HT-29 (cell line): ENCODE results near the gene SH2B2. TPM values are rescaled to one million over a fixed set of nuclear protein-coding genes. Genes with fewer than 3 reads are reported as not detected.

ENCODE experiments used
- DNase-seq: peaks from one replicate; pipeline ENCODE4 v3.0.0-alpha.2; 2015; ENCODE audit warnings: low spot score
- total RNA-seq: library from RNA; depleted of rRNA; stranded (reverse); fragments of >200 nt; shearing (Covaris generic); gene quantifications from 2 replicates; pipeline ENCODE4 v1.2.3, GENCODE V29; 2014

Gene SH2B2
- total RNA-seq, 1 experiment from 2014 or later, result 2.0 TPM

- no peak for DNase-seq
These were observed 20.1 kb upstream of the SH2B2 start for GRCh38 chr7:102266541-102266940.

GRCh38 chr7:102268635-102269034, 18.0 kb upstream of the SH2B2 start:
- no peak for DNase-seq

- DNase-seq, result no peak
These were observed 16.3 kb upstream of the SH2B2 start for GRCh38 chr7:102270178-102270887.

DNA sequence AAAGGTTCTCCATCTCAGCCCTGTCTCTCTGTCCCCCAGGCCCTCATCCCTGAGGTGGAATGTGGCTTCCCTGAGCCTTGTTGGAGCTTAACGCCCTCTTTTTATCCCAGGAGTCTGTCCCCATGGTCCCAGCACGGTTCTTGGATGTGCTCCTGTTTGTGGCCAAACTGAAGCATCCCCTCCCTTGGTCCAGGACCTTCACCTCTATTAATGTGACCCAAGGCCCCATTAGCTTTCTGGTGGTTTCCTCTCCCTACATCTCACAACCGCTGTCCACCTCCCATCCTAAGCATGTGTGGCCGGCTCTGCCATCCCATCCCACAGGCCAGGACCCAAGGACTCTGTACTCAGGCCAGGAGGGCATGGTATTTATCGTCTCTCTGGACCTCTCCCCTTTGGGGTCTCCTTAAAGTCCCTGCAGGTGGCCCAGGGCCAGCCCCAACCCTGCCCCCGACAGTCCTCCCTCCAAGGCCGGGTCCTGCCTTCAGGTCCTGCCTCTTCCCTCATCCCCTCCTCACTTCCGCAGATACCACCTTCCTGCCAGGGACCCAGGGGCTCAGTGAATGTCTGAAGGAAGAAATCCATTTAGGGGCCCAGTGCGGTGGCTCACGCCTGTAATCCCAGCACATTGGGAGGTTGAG, 15.4 kb upstream of the SH2B2 start:
- no peak for DNase-seq

DNA sequence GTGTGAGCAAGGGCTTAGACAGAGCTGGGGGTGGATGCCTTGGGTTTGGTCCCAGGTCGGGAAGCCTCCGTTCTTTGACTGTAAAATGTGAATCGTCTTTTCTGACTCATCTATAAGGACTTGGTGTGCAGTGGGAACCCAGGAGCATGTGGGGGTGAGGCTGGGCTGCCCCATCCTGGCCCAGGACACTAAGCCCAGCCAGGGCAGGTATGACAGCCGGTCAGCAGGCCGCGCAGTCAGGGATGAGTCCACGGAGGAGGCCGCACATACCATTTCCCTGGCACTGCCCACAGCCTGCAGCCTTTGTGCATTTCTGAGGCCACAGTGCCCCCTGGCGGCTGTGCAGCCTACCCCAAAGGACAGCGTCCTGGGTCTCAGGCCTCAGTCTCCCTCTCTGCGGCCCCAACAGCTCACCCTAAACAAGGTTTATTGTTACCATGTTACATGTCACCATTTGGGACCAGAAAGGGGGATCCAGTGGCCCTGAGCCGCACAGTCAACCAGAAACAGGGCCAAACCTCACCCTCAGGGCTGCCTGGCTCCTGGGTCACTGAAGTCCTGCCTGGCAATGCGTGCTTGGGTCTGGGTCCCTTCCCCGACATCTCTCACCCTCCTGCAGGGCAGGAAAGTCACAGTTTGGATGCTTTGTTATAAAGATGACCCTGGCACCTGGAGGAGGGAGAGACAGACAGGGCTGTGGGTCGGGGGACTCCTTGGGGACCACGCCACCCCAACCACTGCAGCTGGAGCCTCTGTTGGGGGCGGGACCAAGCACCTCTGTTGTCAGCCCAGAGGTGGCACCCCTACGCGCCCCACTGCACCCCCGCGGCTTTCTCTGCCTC, 14.4 kb upstream of the SH2B2 start:
- DNase-seq, result peak; percentile 91

DNA sequence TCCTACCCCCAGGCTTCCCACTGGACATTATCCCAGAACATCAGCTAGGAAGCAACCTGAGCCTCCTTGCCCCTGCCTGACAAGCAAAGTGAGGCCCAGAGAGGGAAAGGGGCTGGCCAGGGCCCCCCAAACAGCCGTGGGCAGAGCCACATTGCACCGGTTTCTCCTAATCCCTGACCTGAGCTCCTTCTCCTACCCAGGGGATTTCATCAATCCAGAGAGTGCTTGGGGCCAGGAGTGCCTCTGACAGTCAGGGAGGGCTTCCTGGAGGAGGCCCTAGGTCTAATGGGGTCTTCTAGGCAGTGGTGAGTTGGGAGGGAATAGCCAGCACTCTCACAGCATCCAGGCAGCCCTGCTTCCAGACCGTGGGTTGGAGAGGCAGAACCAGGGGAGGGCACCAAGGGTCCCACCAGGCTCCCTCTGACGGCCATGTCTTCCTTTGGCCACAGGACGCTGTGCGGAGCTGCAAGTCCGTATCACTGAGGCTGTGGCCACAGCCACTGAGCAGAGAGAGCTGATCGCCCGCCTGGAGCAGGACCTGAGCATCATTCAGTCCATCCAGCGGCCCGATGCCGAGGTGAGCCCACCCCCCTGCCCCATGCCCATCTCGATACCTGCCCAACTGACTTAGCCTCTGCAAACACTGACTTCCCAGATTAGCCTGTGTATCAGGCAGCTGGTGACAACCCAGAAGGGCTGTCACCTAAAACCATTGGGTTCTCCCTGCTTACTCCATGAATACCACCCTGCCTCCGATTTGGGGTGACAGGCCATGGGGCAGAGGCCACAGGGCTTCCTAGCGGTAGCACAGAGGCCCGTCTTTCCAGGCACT, 13.5 kb upstream of the SH2B2 start:
- no peak for DNase-seq

DNA sequence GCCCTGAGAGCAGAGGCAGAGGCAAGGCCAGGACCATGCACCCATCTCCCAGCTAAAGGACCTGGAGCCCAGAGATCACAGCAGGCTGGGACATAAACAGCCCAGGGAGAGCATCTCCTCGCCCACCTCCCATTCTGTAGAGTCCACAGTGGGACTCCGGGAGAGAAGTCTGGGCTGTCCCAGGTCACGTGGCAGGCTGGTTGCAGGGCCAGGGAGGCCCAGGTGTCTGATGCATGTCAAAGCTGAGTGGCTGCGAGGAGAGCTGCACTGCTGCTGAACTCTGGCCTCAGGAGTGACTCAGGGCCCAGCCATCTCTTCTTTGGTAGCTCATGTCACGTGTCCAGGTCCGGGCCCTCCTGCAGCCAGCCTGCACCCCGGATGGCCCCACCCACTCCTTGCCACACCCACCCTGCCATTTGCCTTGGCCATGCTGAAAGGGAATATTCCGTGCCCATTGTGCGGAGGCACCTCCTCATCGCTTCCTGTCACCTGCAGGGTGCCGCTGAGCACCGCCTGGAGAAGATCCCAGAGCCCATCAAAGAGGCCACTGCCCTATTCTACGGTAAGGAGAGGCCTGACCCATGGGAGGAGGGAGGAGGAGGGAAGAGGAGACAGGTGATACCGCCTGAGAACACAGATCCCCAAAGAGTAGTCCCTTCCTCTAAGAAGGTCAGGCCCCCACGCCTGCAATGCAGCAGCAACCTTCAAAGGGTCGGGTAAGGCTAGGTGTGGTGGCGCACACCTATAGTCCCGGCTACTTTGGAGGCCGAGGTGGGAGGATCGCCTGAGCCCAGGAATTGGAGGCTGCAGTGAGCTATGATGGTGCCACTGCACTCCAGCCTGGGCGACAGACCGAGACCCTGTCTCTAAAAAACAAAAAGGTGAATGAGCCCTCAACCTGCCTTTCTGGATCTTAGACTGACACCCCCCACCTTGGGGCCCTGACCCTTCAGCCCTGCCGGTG, 12.6 kb upstream of the SH2B2 start:
- DNase-seq, result peak; percentile 87

GRCh38 chr7:102275123-102275703, 11.5 kb upstream of the SH2B2 start:
- no peak for DNase-seq

- DNase-seq, result no peak
These were observed 8.8 kb upstream of the SH2B2 start for GRCh38 chr7:102277901-102278300.

DNA sequence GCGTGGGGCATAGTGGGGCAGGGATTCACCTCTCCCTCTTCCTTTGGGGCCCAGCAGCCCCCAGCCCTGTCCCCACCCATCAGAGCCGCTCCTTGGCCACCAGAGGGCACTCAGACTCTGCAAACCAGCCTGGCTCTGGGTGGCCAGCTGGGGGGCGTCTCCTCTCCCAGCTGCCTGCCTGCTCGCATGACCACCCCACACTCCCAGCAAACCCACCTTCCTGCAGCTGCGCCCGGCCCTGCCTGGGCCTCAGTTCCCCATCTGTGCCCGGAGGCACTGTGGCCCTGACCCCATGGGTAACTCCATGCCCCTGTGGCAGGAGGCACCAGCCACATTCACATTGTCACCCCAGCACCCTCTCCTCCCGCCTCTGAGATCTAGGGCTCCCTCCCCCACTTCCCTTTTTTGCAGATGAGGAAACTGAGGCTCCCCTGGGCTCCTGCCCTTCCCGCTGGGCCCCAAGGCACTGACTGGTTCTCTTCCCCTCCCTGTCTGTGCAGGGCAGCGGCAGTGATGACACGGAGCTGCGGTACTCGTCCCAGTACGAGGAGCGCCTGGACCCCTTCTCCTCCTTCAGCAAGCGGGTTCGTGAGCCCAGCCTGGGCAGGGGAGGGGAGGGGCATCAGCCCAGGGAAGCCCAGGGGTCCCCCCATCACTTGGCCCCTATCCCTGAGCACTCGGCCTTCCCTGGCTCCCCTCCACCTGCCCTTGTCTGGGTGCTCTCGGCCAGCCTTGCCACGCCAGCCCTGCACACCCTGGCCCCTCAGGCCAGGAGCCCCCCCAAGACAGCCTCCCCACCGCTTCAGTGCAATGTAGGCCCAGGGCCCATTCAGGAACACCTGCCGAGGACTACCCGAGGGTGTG, 6.9 kb upstream of the SH2B2 start:
- DNase-seq, result peak; percentile 73

- DNase-seq, result no peak
These were observed 6.1 kb upstream of the SH2B2 start for GRCh38 chr7:102280521-102280920.

GRCh38 chr7:102281785-102282184, 4.9 kb upstream of the SH2B2 start:
- no peak for DNase-seq

DNA sequence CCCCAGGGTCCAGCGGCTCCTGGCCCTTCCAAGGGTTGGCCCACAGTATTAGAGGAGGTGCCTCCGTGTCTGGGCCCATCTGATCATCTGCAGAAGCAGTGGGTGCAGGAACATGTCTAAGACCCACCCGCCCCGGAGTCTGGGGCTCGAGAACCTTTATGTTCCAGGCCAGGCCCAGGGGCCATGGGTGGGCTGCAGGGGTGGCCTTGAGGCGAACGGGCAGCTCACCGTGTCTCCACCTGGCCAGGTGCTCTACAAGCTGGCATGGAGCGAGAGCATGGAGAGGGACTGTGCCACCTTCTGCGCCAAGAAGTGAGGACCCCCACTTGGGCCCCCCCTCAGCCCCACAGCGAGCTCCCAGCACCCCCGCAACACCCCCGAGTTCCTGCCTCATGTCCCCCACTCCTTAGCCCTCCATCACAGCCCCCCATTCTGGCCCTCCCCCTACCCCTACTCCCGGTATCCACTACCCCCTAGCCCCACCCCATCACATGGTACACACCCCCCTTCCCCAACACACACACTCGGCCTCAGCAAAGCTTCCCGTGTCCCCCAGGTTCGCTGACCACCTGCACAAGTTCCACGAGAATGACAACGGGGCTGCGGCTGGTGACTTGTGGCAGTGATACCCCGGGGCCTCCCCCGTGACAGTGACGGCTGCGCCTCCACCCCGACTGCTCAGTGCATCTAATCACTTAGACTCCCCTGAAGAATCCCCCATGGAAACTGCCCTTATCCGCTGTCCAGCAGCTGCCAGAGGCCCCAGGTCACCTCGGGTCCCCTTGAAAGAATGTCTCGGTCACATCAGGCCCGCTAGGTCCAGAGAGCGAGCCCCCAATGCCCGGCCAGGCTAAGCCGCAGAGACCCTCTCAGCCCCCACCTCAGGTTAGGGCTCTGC, 4.0 kb upstream of the SH2B2 start:
- no peak for DNase-seq

DNA sequence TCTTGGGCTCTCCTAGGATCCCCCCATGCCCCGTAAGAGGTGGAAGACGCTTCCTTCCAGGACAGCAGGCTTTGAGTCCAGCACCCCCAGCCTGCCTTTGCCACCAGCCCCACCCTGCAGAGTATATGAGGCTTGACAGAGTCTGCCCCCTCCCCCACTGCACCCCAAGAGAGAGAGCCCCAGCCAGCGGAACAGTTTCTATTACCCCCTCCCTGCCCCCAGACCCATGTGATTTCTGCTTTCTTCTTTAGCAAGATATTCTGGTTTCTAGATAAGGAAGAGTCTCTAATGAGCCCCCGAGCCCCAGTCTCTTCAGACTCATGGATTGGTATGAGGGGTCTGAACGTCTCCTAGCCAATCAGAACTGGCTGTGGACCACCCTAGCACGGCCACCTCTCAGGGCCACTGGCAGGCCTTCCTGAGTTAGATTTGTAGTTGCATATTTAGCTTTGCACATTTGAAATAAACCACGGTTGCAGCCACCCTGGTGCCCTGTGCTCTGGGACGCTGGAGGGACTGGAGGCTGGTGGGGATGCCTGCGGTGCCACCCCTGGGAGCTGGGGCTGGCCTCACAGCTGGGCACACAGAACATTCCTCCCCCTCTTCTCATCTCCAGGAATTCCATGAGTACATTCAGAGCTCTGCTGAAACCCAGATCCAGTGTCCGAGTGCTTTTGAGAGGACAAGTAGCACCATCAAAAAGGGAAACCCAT, 3.0 kb upstream of the SH2B2 start:
- DNase-seq, result no peak

DNA sequence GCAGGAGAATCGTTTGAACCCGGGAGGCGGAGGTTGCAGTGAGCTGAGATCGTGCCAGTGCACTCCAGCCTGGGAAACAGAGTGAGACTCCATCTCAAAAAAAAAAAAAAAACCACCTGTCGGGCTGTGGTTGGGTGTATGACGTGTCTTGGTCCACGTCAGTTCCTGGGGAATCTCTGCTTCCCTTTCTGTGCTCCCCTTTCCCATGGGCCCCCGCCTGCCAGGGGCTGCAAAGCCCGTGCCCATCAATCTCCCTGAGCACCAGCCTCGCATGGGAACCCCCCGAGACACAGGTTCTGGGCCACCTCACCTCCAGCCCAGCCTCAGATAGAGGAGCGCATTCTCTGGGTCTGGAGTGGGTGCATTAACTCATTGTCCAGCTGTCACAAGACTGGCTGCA, 2.3 kb upstream of the SH2B2 start:
- DNase-seq, result no peak

GRCh38 chr7:102284891-102285539, 1.7 kb upstream of the SH2B2 start:
- no peak for DNase-seq
